ENCODE results near the gene RALGAPB. TPM values are rescaled to one million over a fixed set of nuclear protein-coding genes. Genes with fewer than 3 reads are reported as not detected.
A peak's percentile ranks its signal among the peaks of the same experiment; 100 is the strongest.

RALGAPB gene
- total and polyA plus RNA-seq, 2 of the 13 experiments (the other 11 are each of a cell fraction or from before 2014, with no cell fraction given): 17.6 to 30.6 TPM

DNA sequence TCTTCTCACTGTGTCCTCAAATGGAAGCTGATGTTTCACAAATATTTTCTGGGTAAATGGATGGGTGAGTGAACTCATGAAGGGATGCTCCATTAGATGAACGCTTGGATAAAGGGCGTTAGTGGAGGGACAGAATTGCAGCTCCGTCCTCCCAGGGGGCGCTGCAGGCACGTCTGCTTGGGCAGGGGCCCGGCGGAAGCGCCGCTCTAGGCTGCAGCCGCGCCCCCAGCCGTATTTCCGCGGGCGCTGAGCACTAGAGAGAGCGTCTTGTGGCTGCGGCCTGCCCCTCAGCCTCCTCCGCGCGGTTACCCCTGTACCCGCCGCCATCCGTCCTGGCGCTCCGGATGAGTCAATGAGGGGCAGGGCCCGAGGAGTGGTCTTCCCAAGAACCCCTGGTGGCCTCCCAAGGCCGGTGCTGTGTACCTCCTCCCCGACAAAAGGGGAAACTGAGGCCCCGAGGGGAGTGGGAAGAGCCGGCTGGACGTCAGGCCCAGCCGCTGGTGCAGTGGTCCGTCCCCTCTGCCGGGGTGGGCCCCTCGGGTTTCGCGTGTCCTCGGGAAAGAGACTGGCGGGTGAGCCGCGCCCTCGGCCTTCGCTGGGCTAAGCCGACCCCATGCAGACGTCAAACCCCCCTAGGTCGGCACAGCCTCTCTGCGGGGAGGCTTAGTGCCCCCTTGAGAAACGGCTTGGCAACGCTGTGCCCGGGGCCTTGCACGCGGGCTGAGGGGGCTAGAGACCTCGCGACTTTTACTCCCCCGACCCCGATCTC, 26.0 kb upstream of the RALGAPB start (continued):
- TF ChIP-seq, protein P1, sequence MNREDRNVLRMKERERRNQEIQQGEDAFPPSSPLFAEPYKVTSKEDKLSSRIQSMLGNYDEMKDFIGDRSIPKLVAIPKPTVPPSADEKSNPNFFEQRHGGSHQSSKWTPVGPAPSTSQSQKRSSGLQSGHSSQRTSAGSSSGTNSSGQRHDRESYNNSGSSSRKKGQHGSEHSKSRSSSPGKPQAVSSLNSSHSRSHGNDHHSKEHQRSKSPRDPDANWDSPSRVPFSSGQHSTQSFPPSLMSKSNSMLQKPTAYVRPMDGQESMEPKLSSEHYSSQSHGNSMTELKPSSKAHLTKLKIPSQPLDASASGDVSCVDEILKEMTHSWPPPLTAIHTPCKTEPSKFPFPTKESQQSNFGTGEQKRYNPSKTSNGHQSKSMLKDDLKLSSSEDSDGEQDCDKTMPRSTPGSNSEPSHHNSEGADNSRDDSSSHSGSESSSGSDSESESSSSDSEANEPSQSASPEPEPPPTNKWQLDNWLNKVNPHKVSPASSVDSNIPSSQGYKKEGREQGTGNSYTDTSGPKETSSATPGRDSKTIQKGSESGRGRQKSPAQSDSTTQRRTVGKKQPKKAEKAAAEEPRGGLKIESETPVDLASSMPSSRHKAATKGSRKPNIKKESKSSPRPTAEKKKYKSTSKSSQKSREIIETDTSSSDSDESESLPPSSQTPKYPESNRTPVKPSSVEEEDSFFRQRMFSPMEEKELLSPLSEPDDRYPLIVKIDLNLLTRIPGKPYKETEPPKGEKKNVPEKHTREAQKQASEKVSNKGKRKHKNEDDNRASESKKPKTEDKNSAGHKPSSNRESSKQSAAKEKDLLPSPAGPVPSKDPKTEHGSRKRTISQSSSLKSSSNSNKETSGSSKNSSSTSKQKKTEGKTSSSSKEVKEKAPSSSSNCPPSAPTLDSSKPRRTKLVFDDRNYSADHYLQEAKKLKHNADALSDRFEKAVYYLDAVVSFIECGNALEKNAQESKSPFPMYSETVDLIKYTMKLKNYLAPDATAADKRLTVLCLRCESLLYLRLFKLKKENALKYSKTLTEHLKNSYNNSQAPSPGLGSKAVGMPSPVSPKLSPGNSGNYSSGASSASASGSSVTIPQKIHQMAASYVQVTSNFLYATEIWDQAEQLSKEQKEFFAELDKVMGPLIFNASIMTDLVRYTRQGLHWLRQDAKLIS (CRISPR knock-in tag; IDR thresholded peaks at IDR 0.05): peak; percentile 88
- no peak; the same call in 1 of the 2 replicates for TF ChIP-seq ZNF460 (CRISPR knock-in tag; IDR thresholded peaks at IDR 0.05; ENCODE audit: borderline replicate concordance)
- TF ChIP-seq, protein P2, sequence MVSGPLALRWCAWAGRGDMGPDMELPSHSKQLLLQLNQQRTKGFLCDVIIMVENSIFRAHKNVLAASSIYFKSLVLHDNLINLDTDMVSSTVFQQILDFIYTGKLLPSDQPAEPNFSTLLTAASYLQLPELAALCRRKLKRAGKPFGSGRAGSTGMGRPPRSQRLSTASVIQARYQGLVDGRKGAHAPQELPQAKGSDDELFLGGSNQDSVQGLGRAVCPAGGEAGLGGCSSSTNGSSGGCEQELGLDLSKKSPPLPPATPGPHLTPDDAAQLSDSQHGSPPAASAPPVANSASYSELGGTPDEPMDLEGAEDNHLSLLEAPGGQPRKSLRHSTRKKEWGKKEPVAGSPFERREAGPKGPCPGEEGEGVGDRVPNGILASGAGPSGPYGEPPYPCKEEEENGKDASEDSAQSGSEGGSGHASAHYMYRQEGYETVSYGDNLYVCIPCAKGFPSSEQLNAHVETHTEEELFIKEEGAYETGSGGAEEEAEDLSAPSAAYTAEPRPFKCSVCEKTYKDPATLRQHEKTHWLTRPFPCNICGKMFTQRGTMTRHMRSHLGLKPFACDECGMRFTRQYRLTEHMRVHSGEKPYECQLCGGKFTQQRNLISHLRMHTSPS (CRISPR knock-in tag; IDR thresholded peaks at IDR 0.05; ENCODE audit: low read depth): peak; percentile 80; the same call in 1 of the 2 replicates
- peak; percentile 99 for TF ChIP-seq ZNF747 (CRISPR knock-in tag; IDR thresholded peaks at IDR 0.05; ENCODE audit: borderline replicate concordance)
- TF ChIP-seq MYNN (CRISPR knock-in tag; IDR thresholded peaks at IDR 0.05; ENCODE audit: low read depth): peak; percentile 95
- TF ChIP-seq CC2D1A (CRISPR knock-in tag; IDR thresholded peaks at IDR 0.05): 0 out of 2 replicates have a peak, but pooled peaks have one; percentile 88
- no peak for TF ChIP-seq ZNF326 (CRISPR knock-in tag; IDR thresholded peaks at IDR 0.05; ENCODE audit: borderline replicate concordance)
- TF ChIP-seq ZNF124 (CRISPR knock-in tag; IDR thresholded peaks at IDR 0.05): peak; percentile 94
- peak; percentile 82 for TF ChIP-seq HMG20B (CRISPR knock-in tag; conservative IDR thresholded peaks at IDR 0.05)
- no peak for TF ChIP-seq ZEB1 (IDR thresholded peaks at IDR 0.05; ENCODE audit: insufficient replicate concordance, low read depth)
- peak; percentile 95 for TF ChIP-seq ARHGAP35 (CRISPR knock-in tag; IDR thresholded peaks at IDR 0.05; ENCODE audit: borderline replicate concordance)
- TF ChIP-seq KDM1A (CRISPR knock-in tag; IDR thresholded peaks at IDR 0.05): peak; percentile 70; the same call in 1 of the 2 replicates
- peak; percentile 100 for TF ChIP-seq ZNF350 (CRISPR knock-in tag; IDR thresholded peaks at IDR 0.05; ENCODE audit: borderline replicate concordance, low read depth)
- TF ChIP-seq GTF3A (CRISPR knock-in tag; conservative IDR thresholded peaks at IDR 0.05): 0 out of 2 replicates have a peak, but pooled peaks have one; percentile 30
- TF ChIP-seq, protein P3, sequence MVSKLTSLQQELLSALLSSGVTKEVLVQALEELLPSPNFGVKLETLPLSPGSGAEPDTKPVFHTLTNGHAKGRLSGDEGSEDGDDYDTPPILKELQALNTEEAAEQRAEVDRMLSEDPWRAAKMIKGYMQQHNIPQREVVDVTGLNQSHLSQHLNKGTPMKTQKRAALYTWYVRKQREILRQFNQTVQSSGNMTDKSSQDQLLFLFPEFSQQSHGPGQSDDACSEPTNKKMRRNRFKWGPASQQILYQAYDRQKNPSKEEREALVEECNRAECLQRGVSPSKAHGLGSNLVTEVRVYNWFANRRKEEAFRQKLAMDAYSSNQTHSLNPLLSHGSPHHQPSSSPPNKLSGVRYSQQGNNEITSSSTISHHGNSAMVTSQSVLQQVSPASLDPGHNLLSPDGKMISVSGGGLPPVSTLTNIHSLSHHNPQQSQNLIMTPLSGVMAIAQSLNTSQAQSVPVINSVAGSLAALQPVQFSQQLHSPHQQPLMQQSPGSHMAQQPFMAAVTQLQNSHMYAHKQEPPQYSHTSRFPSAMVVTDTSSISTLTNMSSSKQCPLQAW (CRISPR knock-in tag; IDR thresholded peaks at IDR 0.05): peak; percentile 54; the same call in 1 of the 2 replicates
- TF ChIP-seq, protein P4, sequence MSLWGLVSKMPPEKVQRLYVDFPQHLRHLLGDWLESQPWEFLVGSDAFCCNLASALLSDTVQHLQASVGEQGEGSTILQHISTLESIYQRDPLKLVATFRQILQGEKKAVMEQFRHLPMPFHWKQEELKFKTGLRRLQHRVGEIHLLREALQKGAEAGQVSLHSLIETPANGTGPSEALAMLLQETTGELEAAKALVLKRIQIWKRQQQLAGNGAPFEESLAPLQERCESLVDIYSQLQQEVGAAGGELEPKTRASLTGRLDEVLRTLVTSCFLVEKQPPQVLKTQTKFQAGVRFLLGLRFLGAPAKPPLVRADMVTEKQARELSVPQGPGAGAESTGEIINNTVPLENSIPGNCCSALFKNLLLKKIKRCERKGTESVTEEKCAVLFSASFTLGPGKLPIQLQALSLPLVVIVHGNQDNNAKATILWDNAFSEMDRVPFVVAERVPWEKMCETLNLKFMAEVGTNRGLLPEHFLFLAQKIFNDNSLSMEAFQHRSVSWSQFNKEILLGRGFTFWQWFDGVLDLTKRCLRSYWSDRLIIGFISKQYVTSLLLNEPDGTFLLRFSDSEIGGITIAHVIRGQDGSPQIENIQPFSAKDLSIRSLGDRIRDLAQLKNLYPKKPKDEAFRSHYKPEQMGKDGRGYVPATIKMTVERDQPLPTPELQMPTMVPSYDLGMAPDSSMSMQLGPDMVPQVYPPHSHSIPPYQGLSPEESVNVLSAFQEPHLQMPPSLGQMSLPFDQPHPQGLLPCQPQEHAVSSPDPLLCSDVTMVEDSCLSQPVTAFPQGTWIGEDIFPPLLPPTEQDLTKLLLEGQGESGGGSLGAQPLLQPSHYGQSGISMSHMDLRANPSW (CRISPR knock-in tag; IDR thresholded peaks at IDR 0.05; ENCODE audit: borderline replicate concordance): peak; percentile 89; the same call in 1 of the 2 replicates
- no peak for TF ChIP-seq HOXA7 (CRISPR knock-in tag; IDR thresholded peaks at IDR 0.05)
- TF ChIP-seq ZNF468 (CRISPR knock-in tag; IDR thresholded peaks at IDR 0.05): no peak
